Inflammatory macrophage treated with lipopolysaccharide for 1 hour (primary cell): ENCODE measurements around the gene SLC35D2.
"Not testable (repeated sequence)": the region's sequence is repeated elsewhere in the genome, so short reads cannot be mapped to it uniquely, and the experiment has no call there.

Experiments
- DNase-seq, 2 donors: peaks; one replicate each; pipeline ENCODE4 v3.0.0-alpha.2; 2020 to 2022

Gene SLC35D2

DNA sequence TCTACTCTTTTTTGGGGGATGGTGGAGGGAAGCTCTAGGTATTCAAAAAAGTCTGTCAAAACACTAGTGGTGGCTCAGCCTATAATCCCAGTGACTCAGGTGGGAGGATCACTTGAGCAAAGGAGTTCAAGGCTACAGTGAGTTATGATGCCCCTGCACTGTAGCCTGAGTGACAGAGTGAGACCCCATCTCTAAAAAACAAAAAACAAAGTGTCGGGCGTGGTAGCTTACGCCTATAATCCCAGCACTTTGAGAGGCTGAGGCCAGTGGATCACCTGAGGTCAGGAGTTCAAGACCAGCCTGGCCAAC, 15.8 kb upstream of the SLC35D2 start:
- no peak for DNase-seq

DNA sequence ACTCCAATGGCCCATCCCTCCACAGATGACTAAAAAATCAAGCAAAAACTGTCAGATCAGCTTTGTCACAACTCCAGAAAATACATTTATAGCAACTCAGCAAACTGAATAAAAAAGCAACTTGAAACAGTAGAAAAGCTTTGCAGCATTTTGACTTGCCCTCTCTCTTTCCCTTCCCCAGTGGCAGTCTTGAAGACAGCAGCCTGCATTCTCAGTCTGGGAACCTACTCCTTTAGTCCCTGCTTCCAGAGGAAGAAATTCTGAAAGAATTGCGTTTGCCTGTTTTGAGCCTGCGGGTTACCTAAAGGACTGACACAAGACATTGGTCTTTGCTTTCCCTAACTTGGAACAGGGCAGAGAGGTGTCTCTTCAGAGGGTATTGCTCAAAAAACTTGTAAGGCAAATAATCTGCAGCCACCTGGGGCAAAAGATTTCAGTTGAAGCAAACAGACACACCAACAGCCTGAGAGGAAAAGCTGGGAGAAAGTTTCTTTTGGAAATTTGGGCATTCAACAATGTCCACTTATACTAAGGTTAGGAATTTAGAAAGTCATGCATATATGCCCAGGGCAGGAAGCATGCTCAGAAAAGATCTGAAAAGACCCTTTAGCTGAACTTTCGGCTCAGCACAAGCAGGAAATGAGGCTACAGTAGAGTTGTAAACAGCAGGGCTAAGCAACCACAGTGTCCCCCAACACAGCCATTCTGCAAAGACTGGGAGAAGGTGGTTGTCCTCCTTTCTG, 15.2 kb upstream of the SLC35D2 start:
- DNase-seq = no peak

DNA sequence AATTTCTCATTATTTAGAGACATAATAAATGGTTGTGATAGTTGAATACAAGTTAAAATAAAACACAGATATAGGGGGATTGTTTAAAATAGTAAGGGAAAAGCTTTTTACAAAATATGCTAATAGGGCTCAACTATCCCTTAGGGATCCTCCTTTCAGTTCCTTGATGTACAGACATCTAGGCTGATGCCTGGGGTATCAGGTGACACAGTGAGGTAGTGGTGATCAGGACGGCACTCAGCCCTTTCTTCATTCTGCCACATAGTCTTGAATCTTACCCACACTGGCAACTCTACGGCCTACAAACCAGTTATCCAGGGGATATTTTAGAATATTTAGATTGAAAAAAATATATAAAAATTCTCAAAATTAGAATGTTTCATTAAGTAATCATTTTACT, 12.5 kb upstream of the SLC35D2 start:
- no peak for DNase-seq

DNA sequence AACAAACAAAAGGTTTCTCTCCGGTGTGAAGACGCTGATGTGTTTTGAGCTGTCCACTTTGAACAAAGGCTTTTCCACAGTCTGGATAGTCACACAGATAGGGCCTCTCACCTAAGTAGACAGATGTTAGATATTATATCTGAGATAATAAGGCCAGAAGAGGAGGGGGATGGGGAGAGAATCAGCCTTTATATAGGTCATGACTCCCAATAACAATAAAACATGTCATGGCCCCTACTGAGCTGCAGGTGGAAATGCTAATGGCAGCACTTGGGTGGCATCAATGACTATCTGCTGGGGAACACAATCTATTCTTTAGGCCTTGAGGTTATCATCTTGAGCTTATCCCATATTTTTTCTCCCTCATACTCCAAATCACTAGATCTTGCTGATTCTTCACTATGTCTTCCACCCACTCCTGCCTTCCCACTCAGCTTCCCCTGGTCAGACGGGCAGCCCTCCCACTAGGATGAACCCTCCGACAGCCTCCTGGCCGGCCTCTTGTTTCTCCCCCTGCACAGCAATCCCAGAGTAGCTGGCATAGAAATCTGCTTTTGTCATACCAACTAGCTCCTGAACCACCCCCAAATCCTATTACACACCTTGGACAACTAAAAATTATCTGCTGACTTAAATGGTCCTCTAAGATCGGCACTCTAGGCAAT, 11.5 kb upstream of the SLC35D2 start:
- DNase-seq = no peak

DNA sequence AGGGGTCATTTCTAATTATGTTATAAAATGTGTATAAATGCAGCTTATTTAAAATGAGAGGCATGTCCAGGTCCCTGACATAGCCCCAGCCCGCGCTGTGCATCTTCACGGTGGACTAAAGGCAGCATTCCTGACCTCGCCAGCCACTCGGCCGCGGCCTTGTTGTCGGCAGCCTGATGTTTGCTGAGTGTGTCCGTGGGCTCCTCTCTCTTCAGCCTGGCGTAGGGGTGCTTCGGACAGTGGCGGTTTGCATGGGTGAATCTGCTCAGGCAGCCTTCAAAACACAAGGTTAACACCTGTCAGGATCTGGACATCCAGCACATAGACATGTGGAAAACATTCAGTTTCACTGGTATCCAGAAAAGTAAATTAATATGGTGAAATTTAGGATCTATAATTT, 8.8 kb upstream of the SLC35D2 start:
- DNase-seq = no peak

DNA sequence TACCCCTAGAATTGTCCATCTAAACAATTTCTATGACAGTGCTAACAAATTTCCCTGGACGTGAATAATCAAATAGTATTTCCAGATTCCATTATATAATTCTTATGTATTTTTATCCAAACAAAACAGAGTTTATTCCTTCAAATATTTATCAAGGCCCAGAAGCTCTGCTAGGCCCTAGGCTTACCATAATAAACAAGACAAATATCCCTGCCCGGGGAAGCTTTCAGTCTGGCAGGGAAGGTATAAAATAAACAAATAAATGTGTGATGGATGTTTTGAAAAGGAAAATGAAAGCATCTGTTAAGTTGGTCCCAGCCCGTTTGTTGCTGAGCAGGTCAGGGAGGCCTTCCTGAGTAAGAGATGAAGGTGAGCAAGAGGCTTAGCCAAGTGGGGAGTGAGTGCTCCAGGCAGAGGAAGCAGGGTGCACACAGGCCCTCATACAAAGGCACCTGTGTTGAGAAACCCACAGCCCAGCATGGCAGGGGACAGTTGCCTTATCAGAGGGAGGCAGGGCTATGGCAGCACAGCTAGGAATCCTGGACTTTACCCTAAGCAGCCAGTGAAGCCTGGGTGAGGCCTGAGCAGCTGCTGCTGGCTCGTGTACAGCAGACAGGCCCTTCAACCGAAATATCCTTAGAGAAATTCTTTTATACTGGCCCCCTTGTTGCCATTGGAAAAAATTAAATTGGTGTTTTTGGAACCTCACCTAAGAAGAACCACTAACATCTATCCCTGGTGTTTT, 7.7 kb upstream of the SLC35D2 start:
- DNase-seq = no peak

DNA sequence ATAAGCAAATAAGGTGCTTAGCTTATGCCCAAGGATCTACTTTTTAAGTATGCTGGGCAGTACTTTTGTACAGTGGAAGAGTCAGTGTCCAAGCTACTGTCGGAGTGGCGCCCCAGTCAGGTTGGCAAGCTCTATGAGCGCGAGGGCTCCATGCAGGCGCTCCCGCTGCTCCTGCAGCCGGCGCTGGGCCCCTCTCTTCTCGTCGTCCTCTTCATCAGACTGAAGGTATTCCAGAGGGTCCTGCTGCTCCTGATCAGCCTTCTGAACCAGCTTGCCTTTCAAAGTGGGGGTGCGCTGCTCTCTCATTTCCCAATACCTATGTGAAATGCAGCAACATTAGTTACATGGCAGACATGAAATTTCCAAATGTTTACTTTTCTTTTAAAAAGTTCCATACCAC, 4.6 kb upstream of the SLC35D2 start:
- DNase-seq = no peak

DNA sequence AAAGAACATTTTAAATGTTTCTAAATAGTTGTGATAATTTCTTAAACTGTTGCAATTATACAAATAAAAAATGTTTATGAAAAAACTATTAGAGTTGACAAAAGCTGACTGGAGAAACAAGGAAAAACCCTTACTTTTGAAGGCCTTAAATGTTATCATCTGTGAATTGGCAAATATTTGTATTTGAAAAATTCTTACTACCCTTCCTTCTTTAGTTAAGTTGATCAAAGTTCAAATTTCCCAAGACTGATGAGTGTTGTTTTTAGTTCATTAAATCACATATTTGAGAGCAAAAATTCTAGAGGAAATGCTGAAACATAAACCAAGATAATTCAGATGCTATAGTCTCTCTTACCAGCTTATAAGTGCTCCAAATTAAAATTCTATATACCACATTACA, 2.6 kb upstream of the SLC35D2 start:
- DNase-seq = no peak

DNA sequence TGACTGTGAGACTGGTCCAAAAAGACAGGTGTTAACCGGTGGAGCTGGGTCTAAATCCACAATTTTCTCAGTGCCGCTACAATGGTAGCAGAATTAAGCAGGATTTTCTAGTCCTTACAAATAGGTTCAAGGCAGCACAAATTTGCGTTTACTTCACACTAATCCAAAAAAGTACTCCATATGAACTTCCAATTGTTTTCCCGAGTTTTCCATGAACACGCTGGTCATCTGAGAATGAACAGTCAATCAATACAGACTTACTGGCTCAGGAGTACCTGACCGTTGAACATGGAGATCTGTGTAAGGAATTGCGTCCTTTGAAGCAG, 709 bp downstream of the SLC35D2 start:
- DNase-seq = no peak

DNA sequence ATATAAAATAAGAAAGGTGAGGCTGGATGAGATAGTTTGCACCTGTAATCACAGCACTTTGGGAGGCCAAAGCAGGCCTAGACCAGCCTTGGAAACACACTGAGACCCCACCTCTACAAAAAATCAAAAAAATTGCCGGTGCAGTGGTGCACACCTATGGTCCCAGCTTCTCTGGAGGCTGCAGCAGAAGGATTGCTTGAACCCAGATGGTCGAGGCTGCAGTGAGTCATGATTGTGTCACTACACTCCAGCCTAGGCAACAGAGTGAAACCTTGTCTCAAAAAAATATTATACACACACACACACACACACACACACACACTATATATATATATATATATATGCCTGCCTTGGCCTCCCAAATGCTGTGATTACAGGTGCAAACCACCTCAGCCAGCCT, 1.3 kb downstream of the SLC35D2 start:
- DNase-seq = no peak

DNA sequence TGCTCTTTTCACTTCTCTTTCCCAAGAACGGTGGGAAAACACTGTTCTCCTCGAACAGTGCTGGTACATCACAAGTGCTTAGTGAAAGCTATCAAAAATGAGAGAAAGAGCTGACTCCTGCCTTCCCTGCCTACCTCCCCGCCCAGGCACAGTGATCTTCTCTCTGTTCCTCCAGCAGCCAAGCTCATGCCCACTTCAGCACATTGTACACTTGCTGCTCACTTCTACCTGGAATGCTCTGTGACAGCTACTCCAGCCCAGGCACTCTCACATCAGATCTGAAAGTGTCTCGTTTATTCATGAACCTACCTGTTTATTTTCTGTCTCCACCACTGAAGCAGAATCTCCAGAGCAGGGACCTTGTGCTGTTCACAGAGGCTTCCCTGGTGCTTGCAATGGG, 1.8 kb downstream of the SLC35D2 start:
- no peak for DNase-seq

DNA sequence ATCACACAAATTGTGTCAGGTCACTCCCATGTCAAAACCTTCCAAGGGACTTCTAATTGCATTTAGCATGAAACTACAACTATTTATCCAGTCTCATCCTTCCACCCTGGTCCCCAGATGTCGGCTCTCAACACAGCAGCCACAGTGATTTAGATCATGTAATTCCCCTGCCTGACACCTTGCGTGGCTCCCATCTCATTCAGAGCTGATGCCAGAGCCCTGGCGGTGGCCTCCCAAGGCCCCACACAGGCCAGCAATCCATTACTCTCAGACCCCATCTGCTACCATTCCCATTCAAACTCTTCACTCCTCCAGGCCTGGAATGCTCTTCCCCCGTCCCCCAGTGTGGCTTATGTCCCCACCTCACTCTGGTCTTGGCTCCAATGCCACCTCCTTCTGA, 2.4 kb downstream of the SLC35D2 start:
- DNase-seq = no peak

DNA sequence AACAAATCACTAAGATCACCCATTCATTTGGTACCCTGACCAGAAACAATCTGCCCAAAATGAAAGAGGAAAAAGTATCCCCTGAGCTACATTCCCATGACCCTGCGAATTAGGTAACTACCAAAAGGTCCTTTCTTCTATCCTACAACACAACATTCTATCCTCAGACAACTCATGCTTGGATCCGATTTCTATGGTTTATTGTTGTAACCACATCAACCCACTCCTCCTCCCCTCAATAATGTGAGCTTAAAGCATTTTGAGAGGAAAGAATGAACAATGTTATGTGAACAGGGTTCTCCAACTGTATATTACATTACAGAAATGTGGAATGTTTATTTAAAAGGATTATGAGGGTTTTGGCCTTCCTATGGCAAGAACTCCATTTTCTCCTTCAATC, 4.0 kb downstream of the SLC35D2 start:
- DNase-seq = no peak

DNA sequence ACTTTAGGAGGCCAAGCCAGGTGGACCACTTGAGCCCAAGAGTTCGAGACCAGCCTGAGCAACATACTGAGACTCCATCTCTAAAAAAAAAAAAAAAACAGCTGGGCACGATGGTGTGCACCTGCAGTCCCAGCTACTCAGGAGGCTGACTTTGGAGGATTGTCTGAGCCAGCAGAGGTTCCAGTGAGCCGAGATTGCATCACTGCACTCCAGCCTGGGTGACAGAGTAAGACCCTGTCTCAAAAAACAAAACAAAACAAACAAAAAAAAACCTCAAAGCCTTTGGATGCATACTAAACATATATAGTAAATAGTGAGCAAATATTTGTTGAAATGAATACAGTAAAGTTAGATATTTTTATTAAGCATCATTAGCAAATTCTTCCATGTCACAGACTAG, 5.3 kb downstream of the SLC35D2 start:
- DNase-seq = no peak

DNA sequence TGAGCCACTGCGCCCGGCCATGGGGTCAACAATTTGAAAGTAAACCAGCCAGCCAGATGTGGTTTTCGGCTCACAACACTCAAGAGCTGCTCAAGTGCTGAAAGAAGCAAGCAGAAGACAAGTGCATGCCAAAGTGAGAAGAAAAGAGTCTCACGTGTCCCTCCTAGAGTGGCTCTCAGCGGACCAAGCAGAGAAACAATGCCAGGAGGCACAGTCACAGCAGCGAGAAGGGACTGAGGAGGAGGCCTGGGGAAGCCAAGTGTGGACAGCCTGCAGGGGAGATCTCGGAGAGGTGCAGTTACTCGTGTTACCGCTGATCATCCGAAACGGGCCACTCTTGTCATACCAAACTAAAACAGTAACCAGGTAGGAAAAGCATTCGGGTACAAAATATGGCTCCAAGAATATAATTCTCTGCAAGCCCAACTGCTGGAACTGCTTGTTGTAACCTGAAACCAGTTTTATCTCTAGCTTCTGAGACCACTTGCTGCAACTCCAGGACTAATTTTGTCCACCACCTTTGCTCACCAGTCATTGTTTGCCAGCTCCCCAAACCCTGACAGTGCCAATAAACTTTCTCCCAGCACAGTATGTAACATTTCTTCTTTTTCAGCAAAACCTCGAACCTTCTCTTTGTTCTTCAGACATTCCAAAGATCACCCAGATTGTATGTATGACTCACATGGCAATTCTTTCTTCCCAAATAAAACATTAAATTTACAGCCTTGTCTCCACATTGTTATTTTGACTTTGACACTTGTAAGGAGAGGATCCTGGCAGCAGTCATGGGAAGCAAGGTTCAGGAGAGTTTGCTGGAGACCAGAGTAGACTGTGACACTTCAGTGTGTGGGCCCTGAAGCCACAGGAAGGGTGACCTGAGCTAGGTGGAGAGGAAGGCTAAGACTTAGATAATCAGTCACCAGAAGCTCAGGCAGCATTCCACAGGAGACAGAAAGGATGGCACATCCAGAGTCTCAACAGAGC, 6.3 kb downstream of the SLC35D2 start:
- DNase-seq = no peak

DNA sequence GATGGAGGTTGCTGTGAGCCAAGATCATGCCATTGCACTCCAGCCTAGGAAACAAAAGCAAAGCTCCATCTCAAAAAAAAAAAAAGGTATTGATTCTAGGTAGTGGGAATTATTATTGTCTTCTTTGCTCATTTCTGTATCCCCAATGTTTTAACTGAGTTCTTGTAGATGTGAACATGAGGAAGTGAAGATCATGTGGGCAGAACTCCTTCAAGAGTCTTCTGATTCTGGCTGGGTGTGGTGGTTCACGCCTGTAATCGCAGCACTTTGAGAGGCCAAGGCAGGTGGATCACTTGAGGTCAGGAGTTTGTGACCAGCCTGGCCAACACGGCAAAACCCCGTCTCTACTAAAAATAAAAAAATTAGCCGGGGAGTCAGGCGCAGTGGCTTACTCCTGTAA, 8.0 kb downstream of the SLC35D2 start:
- DNase-seq = peak in 1 of 2 donors; percentile 17

DNA sequence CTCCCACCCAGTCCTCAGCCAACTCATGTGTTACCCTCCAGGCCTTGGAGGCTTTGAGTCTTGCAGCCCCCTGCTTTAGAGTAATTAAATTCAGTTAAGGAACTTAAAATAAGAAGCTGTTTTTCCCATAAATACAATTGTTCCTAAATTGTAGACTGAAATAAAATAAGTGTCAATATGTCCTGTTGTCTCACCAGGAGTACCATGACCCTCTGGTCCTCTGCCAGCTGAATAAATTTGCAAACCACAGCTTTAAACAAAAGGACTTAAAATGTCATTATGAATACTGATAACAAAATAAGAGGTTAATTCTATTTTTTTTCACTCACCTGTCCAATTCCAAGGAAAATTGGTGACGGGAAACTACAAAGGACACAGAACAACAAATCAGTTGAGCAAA, 15.6 kb downstream of the SLC35D2 start:
- no peak for DNase-seq

DNA sequence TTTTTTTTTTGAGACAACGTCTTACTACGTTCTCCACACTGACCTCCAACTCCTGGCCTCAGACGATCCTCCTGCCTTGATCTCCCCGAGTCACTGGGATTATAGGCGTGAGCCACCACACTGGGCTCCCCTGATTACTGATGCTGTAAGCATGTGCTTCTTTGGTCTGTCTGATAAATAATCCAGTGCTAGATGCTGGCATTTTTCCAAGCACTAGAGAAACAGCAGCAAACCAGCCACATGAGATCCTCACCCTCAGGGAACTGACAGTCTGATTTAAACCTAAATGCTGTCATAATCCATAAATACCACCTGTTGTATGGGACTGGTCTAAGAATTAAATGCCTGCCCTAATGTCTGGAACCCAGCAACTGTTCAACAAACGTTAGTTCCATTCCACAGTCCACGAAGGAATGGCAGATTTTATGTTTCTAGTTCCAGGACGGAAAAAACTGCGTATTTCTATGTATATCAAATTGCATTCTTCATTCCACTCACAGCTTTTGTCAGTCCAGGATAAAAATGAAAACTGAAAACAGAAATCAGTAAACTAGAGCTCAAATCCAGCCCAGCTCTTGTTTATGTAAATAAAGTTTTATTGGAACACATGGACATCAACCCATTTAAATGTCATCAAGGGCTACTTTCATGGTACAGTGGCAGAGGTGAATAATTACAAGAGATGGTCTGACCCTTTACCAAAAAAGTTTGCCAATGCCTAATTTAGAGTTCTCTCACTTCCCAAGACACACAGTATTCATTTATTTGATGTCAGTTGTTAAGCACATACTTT, 20.1 kb downstream of the SLC35D2 start:
- DNase-seq = no peak

DNA sequence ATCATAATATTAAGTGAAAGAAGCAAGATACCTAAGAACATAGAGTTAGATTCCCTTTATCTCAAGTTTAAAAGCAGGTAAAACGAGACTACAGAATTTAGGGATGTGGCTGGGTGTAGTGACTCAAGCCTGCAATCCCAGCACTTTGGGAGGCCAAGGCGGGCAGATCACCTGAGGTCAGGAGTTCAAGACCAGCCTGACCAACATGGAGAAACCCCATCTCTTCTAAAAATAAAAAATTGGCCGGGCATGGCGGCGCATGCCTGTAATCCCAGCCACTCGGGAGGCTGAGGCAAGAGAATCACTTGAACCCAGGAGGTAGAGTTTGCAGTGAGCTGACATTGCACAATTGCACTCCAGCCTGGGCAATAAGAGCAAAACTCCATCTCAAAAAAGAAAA, 21.4 kb downstream of the SLC35D2 start:
- DNase-seq = not testable (repeated sequence)

DNA sequence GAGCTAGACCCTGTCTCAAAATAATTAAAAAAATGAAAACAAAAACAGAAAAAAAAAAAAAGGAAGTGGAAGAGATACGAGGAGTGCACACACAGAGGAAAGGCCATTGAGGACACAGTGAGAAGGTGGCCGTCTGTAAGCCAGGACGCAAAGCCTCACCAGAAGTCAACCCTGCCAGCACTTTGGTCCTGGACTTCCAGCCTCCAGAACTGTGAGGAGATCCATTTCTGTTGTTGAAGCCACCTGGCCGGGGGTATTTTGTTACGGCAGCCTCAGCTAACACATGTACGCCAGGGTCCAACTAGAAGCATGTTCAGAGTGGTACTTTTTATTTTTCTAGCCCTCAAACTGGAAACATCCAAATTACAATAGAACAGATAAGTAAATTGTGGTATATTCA, 21.8 kb downstream of the SLC35D2 start:
- no peak for DNase-seq

DNA sequence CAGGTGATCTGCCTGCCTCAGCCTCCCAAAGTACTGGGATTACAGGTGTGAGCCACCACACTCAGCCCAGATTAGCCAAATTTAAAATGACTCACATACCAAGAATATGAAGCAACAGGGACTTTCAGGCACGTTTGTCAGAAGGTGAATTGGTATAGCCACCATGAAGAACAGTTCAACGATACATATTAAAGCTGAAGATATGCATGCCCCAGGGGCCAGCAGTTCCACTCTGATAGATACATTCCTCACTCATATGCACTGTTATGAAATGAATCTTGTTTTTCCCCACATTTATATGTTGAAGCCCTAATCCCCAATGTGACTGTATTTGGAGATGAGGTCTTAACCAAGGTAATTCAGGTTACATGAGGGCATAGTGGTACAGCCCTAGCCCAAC, 22.5 kb downstream of the SLC35D2 start:
- DNase-seq = no peak

DNA sequence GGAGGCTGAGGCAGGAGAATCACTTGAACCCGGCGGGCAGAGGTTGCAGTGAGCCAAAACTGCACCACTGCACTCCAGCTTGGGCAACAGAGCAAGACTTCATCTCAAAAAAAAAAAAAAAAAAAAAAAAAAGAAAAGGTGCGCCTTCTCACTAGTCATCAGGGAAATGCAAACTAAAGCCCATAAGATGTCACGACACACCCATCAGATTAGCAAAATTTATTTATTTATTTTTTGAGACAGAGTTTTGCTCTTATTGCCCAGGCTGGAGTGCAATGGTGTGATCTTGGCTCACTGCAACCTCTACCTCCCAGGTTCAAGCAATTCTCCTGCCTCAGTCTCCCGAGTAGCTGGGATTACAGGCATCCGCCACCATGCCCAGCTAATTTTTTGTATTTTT, 23.0 kb downstream of the SLC35D2 start:
- not testable (repeated sequence) for DNase-seq
